GM12872 (cell line): ENCODE data around the gene PEX19.
A peak's percentile ranks its signal among the peaks of the same experiment; 100 is the strongest.

Experiments used
- TF ChIP-seq, protein P1 (sequence below): IDR thresholded peaks from 3 replicates; pipeline ENCODE4 v1.5.1; 2011; ENCODE audit warnings: low read depth, mild to moderate bottlenecking, low read length, moderate library complexity; ENCODE audit not compliant: insufficient read depth

PEX19 gene

DNA sequence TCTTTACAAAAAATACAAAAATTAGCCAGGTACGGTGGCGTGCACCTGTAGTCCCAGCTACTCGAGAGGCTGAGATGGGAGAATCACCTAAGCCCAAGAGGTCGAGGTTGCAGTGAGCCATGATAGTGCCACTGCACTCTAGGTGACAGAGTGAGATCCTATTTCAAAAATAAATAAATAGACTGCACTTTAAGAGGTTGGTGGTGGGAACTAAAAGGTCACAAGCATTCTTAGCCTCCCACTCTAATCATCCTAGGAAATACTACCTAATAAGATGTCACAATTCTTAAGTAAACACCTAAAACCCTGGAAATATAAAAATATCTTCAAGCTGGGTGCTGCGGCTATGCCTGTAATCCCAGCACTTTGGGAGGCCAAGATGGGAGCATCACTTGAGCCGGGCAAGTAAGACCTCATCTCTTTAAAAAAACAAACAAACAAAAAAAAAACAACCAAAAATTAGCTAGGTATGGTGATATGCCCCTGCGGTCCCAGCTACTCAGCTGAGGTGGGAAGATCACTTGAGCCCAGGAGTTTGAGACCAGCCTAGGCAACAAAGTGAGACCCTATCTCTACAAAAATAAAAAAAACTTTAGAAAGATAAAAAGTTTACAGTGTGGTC, 26.6 kb downstream of the PEX19 start:
- TF ChIP-seq, protein P1, sequence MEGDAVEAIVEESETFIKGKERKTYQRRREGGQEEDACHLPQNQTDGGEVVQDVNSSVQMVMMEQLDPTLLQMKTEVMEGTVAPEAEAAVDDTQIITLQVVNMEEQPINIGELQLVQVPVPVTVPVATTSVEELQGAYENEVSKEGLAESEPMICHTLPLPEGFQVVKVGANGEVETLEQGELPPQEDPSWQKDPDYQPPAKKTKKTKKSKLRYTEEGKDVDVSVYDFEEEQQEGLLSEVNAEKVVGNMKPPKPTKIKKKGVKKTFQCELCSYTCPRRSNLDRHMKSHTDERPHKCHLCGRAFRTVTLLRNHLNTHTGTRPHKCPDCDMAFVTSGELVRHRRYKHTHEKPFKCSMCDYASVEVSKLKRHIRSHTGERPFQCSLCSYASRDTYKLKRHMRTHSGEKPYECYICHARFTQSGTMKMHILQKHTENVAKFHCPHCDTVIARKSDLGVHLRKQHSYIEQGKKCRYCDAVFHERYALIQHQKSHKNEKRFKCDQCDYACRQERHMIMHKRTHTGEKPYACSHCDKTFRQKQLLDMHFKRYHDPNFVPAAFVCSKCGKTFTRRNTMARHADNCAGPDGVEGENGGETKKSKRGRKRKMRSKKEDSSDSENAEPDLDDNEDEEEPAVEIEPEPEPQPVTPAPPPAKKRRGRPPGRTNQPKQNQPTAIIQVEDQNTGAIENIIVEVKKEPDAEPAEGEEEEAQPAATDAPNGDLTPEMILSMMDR: no peak

DNA sequence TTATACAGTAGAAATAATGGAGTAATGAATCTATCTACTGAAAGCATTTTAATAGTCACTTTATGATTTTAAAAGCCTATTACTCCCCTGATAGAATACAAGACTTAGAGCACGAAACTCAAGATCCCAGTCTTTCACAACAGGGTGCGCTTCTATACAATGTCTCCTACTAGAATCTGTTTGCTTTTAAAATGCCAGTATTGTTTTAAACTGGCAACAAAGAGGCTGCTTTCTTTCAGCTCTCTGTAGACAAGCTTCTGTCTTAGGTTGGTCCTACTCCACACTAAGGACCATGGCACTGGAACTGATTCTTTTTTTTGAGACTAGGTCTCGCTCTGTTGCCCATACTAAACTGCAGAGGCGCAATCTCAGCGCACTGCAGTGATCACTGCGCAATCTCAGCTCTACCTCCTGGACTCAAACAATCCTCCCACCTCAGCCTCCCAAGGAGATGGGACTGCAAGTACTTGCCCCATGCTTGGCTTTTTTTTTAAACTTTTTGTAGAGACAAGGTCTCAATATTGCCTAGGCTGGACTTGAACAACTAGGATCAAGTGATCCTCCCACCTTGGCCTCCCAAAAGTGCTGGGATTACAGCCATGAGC, 27.4 kb downstream of the PEX19 start:
- TF ChIP-seq, protein P1: no peak

DNA sequence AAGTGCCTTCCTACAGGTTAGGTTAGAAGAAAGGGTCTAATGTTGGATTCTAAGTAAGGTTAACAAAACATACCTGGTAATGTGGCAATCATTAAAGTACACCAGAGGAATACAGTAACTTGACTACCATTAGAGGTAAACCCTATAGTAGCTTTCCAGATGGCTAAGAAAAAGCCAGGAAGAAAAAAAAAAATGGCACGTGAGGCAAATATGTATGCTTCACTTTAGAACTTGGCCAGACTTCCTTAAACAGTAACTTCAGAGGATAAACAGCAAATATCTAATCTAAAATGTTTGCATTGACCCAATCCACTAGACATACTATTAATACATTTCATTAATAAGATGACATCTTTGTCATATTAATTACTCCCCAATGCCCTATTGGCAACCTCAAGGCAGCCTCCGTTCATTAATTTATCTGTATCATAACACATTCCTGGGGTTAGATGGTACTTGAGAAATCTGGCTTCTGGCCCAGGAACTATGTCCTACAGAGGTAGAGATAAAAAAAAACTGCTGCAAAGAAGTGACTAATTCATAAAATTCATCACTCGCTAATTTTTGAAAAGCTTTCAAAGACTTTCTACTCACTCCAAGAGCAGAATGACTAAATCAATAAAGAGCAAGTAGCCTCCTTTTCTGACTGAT, 28.4 kb downstream of the PEX19 start:
- TF ChIP-seq, protein P1: no peak

DNA sequence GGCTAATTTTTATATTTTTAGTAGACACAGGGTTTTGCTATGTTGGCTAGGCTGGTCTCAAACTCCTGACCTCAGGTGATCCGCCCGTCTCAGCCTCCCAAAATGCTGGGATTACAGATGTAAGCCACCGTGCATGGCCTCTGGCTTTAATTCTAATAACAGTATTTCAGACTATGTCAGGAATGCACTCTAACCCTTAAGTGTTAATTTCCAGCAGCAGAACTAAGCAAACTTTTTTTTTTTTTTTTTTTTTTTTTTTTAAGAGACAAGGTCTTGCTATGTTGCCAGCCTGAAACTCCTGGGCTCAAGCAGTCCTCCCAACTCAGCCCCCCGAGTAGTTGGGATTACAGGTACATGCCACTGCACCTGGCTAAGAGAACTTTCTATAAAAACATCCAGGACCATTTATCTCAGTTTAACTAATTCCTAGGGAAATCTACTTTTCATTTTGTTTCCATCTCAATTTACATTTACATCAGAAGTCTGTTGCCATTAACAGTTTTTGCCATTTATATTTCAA, 29.1 kb downstream of the PEX19 start:
- TF ChIP-seq, protein P1: no peak

DNA sequence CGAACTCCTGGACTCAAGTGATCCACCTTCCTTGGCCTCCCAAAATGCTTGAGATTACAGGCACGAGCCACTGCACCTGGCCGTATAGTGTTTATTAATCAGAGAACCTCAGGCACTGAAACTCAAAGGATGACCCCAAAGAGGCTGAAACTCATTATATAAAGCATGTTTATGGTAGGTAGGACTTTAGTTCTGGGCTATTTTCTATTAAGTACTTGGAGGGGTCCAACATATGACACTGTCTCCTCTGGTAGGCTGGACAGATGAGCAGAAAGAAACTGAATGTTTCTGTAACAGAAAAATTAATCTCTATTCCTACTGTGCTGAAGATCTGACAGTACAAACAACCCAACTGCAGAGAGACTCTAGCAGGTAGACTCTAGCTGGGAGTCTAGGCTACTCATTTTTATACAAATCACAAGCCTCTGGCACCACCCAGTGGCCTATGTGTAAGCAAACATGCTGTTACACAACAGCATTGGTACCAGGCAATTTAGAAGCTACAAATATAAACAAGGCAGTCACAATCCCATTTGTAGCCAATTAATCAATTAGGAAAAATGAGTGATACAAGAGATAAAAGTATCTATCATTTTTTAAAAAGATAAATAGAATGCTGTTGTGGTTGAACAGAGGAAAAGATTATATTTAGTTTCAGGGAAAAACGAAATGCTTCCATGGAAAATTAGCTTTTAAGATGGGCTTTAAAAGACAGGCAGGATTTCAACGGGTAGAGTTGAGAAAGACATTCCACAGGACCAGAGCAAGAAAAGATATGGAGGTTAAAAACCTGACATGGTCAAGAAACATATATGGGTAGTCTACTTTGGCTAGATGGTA, 33.0 kb downstream of the PEX19 start:
- TF ChIP-seq, protein P1: peak; percentile 67

DNA sequence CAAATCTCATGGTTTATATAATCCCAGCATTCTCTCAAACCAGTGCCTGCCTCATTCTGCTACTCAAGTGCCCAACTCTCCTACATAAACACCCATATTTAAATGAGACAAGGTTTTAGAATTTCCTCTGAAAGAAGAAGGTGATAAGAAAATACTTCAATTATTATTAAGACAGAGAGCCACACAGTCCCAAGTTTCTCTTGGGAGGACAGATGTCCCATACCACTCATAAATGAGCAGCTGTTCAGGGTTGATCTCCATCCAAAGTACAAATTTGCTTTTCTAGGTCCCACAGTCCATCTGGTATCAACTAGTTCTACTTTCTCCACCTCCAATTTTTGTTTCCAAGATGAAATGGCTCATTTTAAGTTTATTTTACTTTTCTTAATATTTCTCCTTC, 33.9 kb downstream of the PEX19 start:
- TF ChIP-seq, protein P1: no peak

DNA sequence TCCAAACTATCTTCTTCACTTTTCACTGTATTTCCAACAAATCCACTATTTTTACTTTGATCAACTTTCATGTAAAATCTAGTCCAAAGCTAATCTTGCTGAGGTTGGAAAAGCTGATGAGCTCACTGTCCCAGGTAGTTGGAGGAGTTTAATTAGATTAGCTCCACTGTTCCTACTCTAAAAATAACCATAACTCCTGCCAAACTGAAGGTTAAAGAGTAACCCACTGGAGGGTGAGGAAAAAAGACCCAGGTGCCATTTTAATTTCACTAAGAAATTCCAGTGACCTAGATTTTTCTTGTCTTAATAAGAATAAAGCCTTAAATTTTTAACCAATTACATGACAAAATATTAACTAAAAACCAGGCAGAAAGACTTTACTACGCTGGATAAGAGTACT, 37.9 kb downstream of the PEX19 start:
- TF ChIP-seq, protein P1: no peak
